ENCODE measurements around the gene NR2F1-AS1.

The NR2F1-AS1 gene

GRCh38 chr5:93589152-93589828, 8.3 kb upstream of the NR2F1-AS1 start:
- DNase-seq (ENCODE audit: low read depth), result no peak

- no peak for DNase-seq (ENCODE audit: low read depth)
Observed at GRCh38 chr5:93588352-93589151, 7.5 kb upstream of the NR2F1-AS1 start.

GRCh38 chr5:93587597-93588351, 6.8 kb upstream of the NR2F1-AS1 start:
- no peak for DNase-seq (ENCODE audit: low read depth)

- DNase-seq (ENCODE audit: low read depth), result no peak
Observed at GRCh38 chr5:93586736-93587596, 5.9 kb upstream of the NR2F1-AS1 start.

- no peak for DNase-seq (ENCODE audit: low read depth)
Observed at GRCh38 chr5:93585767-93586385, 4.9 kb upstream of the NR2F1-AS1 start.

- no peak for DNase-seq (ENCODE audit: low read depth)
Observed at GRCh38 chr5:93585041-93585766, 4.2 kb upstream of the NR2F1-AS1 start.

- no peak for DNase-seq (ENCODE audit: low read depth)
Observed at GRCh38 chr5:93584596-93585040, 3.6 kb upstream of the NR2F1-AS1 start.

- no peak for DNase-seq (ENCODE audit: low read depth)
Observed at GRCh38 chr5:93583768-93584595, 3.0 kb upstream of the NR2F1-AS1 start.

- no peak for DNase-seq (ENCODE audit: low read depth)
Observed at GRCh38 chr5:93583439-93583767, 2.4 kb upstream of the NR2F1-AS1 start.

GRCh38 chr5:93582677-93583438, 1.8 kb upstream of the NR2F1-AS1 start, which contains the start of gene NR2F1:
NR2F1 (plus strand) TSS chr5:93583222; CDS start chr5:93585024, 1,802 bp downstream.
- DNase-seq (ENCODE audit: low read depth), result no peak

GRCh38 chr5:93582167-93582462, 1.1 kb upstream of the NR2F1-AS1 start:
- DNase-seq (ENCODE audit: low read depth), result no peak

GRCh38 chr5:93580063-93580926, 724 bp downstream of the NR2F1-AS1 start:
- DNase-seq (ENCODE audit: low read depth), result no peak

- no peak for DNase-seq (ENCODE audit: low read depth)
Observed at GRCh38 chr5:93579692-93580062, 1.3 kb downstream of the NR2F1-AS1 start.

GRCh38 chr5:93578813-93579691, 2.0 kb downstream of the NR2F1-AS1 start:
- DNase-seq (ENCODE audit: low read depth), result no peak

GRCh38 chr5:93577854-93578812, 2.9 kb downstream of the NR2F1-AS1 start:
- DNase-seq (ENCODE audit: low read depth), result no peak

All from T follicular helper cell (primary cell).